Activated naive CD8-positive, alpha-beta T cell (primary cell): ENCODE measurements around the gene HNF4A.

Experiments
- H3K27ac Mint-ChIP-seq: one replicate; pipeline ENCODE4 v1.8.0; 2021; ENCODE audit warnings: mixed read lengths
- H3K27me3 Mint-ChIP-seq: one replicate; pipeline ENCODE4 v1.8.0; 2021; ENCODE audit warnings: mixed read lengths
- H3K36me3 Mint-ChIP-seq: one replicate; pipeline ENCODE4 v1.8.0; 2021; ENCODE audit warnings: mixed read lengths
- H3K4me1 Mint-ChIP-seq: one replicate; pipeline ENCODE4 v1.8.0; 2021; ENCODE audit warnings: low read depth, mixed read lengths
- H3K4me3 Mint-ChIP-seq: one replicate; pipeline ENCODE4 v1.8.0; 2021; ENCODE audit warnings: mild to moderate bottlenecking, mixed read lengths
- H3K9me3 Mint-ChIP-seq: one replicate; pipeline ENCODE4 v1.8.0; 2021; ENCODE audit warnings: low read depth, mixed read lengths

The HNF4A gene

DNA sequence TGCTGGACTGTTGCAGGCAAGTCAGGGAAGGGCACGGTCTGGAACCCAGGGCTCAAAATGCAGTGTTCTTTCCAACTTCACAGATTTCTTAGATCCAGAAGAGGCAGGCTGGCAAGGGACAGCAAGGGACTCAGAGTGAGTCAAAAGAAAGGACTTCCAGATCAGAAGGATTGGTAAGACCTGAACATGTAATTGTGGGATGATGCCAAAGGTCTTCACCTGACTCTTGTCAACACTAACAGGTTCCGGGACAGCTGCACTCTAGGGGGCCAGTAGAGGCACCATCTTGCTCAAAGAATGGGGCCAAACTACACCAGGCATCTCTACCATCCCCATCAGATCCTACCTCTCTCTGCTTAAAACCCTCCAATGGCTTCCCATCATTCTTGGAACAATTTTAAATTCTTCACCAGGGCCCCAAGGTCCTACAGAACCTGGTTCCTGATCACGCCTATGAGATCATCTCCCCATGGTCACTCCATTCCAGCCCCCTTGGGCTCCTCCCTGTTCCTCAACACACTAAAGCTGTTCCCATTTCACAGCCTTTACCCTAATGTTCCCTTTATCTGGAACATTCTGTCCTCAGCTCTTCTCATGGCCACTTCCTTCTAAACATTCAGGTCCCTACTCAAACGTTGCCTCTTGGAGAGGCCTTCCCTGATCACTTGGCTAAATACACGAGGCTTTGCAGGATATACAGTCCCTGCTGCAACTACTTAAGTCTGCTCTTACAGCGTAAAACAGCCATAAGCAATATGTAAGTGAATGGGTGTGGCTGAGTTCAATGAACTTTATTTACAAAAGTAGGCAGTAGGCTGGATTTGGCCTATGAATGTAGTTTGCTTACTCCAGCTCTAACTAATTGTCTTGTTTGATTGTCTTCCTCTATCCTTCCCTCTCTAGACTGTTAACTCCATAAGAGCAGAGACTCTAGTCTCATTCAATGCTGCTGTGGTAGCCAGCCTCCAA lies 90.5 kb downstream of the HNF4A start:
- Mint-ChIP-seq H3K27me3 (no peaks in the 10 kb centered on the region), H3K4me3 (no peak overlapping the region), H3K4me1 (no peaks in the 10 kb centered on the region), H3K27ac (no peak overlapping the region), H3K36me3 (no peaks in the 10 kb centered on the region), H3K9me3 (no peaks in the 10 kb centered on the region)

DNA sequence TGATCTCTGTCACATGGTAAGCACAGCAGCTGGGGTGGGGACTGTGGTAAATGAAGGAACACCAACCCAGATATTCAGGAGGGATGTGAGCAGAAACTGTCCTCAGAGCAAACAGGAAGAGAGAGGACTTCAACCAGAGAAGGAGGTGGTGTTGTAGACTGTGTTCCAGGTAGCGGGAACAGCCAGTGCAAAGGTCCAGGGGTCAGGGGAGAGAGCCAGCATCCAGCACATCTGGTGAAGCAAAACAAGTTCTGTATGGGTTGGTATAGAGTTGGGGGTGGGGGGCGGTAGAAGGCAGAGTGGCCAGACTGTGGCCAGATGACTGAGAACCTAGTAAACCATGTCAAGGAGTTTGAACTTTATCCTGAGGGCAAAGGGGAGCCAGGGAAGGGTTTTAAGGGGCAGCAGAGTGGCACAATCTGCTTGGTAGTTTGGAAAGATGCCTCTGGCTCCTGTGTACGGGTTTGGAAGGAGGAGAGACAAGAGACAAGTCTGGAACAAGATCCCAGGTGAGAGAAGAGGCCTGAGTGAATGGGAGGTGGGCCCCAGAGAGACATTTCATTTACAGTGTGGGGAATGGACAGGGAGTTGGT lies 92.4 kb downstream of the HNF4A start:
- Mint-ChIP-seq H3K4me1 (no peaks in the 10 kb centered on the region), H3K4me3 (no peak overlapping the region), H3K27me3 (no peaks in the 10 kb centered on the region), H3K9me3 (no peaks in the 10 kb centered on the region), H3K36me3 (no peaks in the 10 kb centered on the region), H3K27ac (no peak overlapping the region)

DNA sequence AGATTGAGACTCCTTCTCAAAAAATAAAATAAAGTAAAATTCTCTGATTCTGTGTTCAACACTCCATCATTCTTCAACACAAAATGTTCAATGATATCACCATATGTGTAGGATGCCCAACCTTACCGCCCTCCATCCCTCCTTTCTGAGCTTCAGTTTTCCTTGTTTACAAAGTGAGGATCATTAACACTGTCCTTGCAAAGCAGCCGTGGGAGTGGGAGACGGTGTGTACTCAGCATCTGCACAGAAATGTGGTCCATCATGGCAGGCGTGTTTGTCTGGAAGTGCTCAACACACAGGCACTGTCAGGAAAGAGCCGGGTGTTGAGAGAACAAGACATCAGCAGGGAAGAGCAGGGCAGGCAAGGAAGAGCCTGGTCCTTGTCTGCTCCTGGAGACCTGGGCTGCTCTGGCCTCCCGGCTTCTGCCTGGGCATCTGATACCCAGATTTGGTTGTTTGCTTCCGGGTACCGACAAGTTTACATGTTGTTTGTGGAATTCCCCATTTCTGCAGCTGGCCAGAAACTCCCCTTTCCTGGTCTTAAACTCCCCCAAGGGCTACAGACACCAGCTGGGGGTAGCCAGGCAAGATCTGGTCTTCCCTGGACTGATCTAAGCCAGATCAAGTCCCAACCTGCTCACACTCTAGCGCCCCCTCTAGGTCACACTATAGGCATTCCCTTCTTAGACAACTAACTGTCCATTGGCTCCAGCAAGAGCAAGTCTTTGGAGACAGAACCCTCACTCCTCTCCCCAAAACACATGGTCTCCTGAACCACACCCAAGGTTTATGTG lies 93.5 kb downstream of the HNF4A start:
- Mint-ChIP-seq H3K27me3 (no peaks in the 10 kb centered on the region), H3K36me3 (no peaks in the 10 kb centered on the region), H3K4me1 (no peaks in the 10 kb centered on the region), H3K4me3 (no peak overlapping the region), H3K9me3 (no peaks in the 10 kb centered on the region), H3K27ac (no peak overlapping the region)

GRCh38 chr20:44449864-44450263 lies 94.4 kb downstream of the HNF4A start:
- Mint-ChIP-seq H3K4me1 (no peaks in the 10 kb centered on the region), H3K36me3 (no peaks in the 10 kb centered on the region), H3K9me3 (no peaks in the 10 kb centered on the region), H3K27ac (no peak overlapping the region), H3K4me3 (no peak overlapping the region), H3K27me3 (no peaks in the 10 kb centered on the region)

GRCh38 chr20:44450281-44450889 lies 94.9 kb downstream of the HNF4A start:
- Mint-ChIP-seq H3K4me1 (no peaks in the 10 kb centered on the region), H3K36me3 (no peaks in the 10 kb centered on the region), H3K9me3 (no peaks in the 10 kb centered on the region), H3K4me3 (no peak overlapping the region), H3K27me3 (no peaks in the 10 kb centered on the region), H3K27ac (no peak overlapping the region)

DNA sequence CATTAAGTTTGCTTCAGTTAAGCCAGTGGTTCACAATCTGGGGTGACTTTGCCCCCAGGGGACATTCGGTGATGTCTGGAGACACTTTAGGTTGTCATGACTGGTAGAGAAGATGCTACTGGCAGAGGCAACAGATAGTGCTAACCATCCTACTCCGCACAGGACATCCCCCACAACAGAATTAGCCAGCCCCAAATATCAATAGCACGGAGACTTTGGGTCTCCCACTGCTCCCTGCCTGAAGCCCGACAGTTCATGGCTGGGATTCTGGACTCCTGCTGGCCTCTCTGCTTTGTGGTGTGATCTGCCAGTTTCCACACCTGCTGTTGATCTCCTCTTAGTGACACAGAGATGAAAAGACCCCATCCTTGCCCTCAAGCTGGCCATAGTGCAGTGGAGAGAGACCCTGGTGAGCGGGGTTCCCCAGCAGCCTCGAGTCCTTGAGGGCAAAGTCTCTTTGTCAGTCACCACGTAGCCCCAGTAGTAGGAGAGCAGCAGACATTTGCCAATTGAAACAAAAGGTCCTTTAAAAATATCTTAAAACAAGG lies 95.5 kb downstream of the HNF4A start:
- H3K4me3 Mint-ChIP-seq = no peak overlapping the region
- no peaks in the 10 kb centered on the region for H3K9me3 Mint-ChIP-seq
- no peaks in the 10 kb centered on the region for H3K36me3 Mint-ChIP-seq
- H3K4me1 Mint-ChIP-seq = no peaks in the 10 kb centered on the region
- no peaks in the 10 kb centered on the region for H3K27me3 Mint-ChIP-seq
- H3K27ac Mint-ChIP-seq = no peak overlapping the region

DNA sequence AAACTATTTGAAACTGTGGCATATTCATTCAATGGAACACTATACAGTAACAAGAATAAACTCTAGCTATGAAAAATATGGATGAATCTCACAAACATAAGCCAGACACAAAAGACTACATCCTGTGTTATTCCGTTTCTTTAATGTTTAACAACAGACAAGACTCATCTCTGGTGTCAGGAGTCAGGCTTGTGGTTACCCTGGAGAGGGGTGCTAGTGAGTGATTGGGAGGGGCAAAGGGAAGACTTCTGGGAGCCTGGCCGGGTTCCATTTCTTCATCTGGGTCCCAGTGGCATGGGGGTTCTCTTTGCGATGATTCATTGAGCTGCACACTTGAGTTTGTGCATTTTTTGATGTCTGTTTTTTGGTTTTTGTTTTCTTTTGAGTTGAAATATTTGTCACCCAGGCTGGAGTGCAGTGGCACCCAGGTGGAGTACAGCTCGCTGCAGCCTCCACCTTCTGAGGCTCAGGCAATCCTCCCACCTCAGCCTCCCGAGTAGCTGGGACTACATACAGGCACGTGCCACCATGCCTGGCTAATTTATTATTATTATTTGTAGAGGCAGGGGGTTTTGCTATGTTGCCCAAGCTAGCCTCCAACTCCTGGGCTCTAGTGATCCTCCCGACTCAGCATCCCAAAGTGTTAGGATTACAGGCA lies 98.9 kb downstream of the HNF4A start:
- no peaks in the 10 kb centered on the region for H3K4me1 Mint-ChIP-seq
- H3K27me3 Mint-ChIP-seq = no peaks in the 10 kb centered on the region
- H3K9me3 Mint-ChIP-seq = no peaks in the 10 kb centered on the region
- H3K4me3 Mint-ChIP-seq = no peak overlapping the region
- no peaks in the 10 kb centered on the region for H3K36me3 Mint-ChIP-seq
- no peak overlapping the region for H3K27ac Mint-ChIP-seq

GRCh38 chr20:44455126-44455525 lies 99.6 kb downstream of the HNF4A start:
- Mint-ChIP-seq H3K27ac (no peak overlapping the region), H3K27me3 (no peaks in the 10 kb centered on the region), H3K4me1 (no peaks in the 10 kb centered on the region), H3K9me3 (no peaks in the 10 kb centered on the region), H3K36me3 (no peaks in the 10 kb centered on the region), H3K4me3 (no peak overlapping the region)

DNA sequence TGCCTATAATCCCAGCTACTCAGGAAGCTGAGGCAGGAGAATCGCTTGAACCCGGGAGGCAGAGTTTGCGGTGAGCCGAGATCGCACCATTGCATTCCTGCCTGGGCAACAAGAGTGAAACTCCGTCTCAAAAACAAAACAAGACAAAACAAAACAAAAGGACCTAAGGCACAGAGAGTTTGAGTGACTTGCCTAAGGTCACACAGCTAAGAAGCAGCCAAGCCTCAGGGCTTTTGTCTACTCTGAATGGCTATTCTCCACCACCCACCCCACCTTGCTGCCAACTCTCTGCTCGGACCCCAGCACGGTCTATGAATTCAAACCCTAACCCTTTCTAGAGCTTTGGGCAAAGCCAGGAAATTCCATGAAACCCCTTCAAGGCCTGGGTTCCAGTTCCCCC lies 101.1 kb downstream of the HNF4A start:
- no peaks in the 10 kb centered on the region for H3K27me3 Mint-ChIP-seq
- no peaks in the 10 kb centered on the region for H3K4me1 Mint-ChIP-seq
- no peak overlapping the region for H3K27ac Mint-ChIP-seq
- no peak overlapping the region for H3K4me3 Mint-ChIP-seq
- no peaks in the 10 kb centered on the region for H3K36me3 Mint-ChIP-seq
- H3K9me3 Mint-ChIP-seq = no peaks in the 10 kb centered on the region

DNA sequence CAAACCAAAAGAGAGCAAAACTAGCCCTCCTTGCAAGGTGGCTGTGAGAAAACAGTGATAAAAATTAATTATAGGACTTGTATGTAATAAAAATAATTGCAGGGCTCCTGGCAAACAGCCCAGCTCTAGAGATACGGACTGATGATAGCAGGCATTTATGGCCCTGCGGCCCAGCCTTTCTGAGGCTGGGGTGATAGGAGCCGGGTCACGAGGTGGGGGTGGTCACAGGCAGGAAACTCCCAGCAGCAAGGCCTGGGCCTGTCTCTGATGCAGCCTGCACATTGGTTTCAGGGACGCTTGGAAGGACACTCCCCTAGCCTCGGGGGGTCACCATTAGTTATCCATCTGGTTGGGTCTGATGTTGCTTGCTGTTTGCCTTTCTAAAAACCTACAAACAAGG lies 101.5 kb downstream of the HNF4A start:
- Mint-ChIP-seq H3K9me3 (no peaks in the 10 kb centered on the region), H3K4me3 (no peak overlapping the region), H3K36me3 (no peaks in the 10 kb centered on the region), H3K27me3 (no peaks in the 10 kb centered on the region), H3K27ac (no peak overlapping the region), H3K4me1 (no peaks in the 10 kb centered on the region)

DNA sequence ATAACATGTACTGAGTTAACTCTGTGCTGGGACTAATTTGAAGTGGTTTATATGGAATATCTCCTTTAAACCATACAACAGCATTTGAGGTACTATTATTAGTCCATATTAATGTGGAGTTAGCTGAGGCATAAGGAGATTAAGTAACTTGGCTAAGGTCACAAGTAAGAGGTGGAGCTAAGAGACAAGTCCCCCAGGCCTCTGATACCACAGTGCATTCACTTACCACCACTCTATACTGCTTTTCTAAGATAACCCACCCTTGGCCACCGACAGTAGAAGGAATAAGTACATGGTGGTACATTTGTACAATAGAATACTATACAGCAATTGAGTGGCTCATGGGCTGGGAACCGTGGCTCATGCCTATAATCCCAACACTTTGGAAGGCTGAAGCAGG lies 103.8 kb downstream of the HNF4A start:
- Mint-ChIP-seq H3K4me1 (no peaks in the 10 kb centered on the region), H3K36me3 (no peaks in the 10 kb centered on the region), H3K9me3 (no peaks in the 10 kb centered on the region), H3K27ac (no peak overlapping the region), H3K4me3 (no peak overlapping the region), H3K27me3 (no peaks in the 10 kb centered on the region)

- no peaks in the 10 kb centered on the region for H3K9me3 Mint-ChIP-seq
- H3K36me3 Mint-ChIP-seq = no peaks in the 10 kb centered on the region
- H3K27ac Mint-ChIP-seq = no peak overlapping the region
- H3K4me1 Mint-ChIP-seq = no peaks in the 10 kb centered on the region
- H3K27me3 Mint-ChIP-seq = no peaks in the 10 kb centered on the region
- H3K4me3 Mint-ChIP-seq = no peak overlapping the region
Measured at GRCh38 chr20:44460795-44461141, 105.3 kb downstream of the HNF4A start.

GRCh38 chr20:44461142-44461802 lies 105.8 kb downstream of the HNF4A start:
- Mint-ChIP-seq H3K27ac (no peak overlapping the region), H3K27me3 (no peaks in the 10 kb centered on the region), H3K36me3 (no peaks in the 10 kb centered on the region)

GRCh38 chr20:44461803-44462174 lies 106.3 kb downstream of the HNF4A start:
- Mint-ChIP-seq H3K36me3 (no peaks in the 10 kb centered on the region), H3K4me1 (no peaks in the 10 kb centered on the region), H3K4me3 (no peak overlapping the region), H3K9me3 (no peaks in the 10 kb centered on the region), H3K27me3 (no peaks in the 10 kb centered on the region), H3K27ac (no peak overlapping the region)

More at GRCh38 chr20:44461142-44461802, 105.8 kb downstream of the HNF4A start:
- H3K4me1 Mint-ChIP-seq = no peaks in the 10 kb centered on the region
- no peak overlapping the region for H3K4me3 Mint-ChIP-seq
- H3K9me3 Mint-ChIP-seq = no peaks in the 10 kb centered on the region
